Osteoblast (primary cell): Measurements from ENCODE around the gene ANKRD50. TPM values are rescaled to one million over a fixed set of nuclear protein-coding genes. Genes with fewer than 3 reads are reported as not detected.
A peak's percentile ranks its signal among the peaks of the same experiment; 100 is the strongest.

Source experiments
- DNase-seq: peaks from one replicate; pipeline ENCODE4 v3.0.0; 2011; ENCODE audit warnings: low spot score, mixed read lengths; ENCODE audit not compliant: insufficient read length; ENCODE audit errors: missing footprints
- H2AFZ ChIP-seq: 2 replicates; pipeline ENCODE4 v1.6.0; 2011; ENCODE audit warnings: mild to moderate bottlenecking, low read length
- H3K27ac ChIP-seq: 2 replicates; pipeline ENCODE4 v1.5.1; 2011; ENCODE audit warnings: mild to moderate bottlenecking, low read depth, low read length, moderate library complexity
- H3K27me3 ChIP-seq: 2 replicates; pipeline ENCODE4 v1.6.0; 2012; ENCODE audit warnings: mild to moderate bottlenecking, control low read depth, inconsistent platforms, low read length, moderate library complexity; ENCODE audit not compliant: insufficient read depth
- H3K36me3 ChIP-seq: 2 replicates; pipeline ENCODE4 v1.5.1; 2011; ENCODE audit warnings: mild to moderate bottlenecking, low read length, control low read depth, moderate library complexity; ENCODE audit not compliant: insufficient read depth
- H3K4me1 ChIP-seq: 2 replicates; pipeline ENCODE4 v1.5.1; 2011; ENCODE audit warnings: mild to moderate bottlenecking, low read length, control low read depth, moderate library complexity; ENCODE audit not compliant: insufficient read depth
- H3K4me2 ChIP-seq: 2 replicates; pipeline ENCODE4 v1.6.0; 2011; ENCODE audit warnings: mild to moderate bottlenecking, low read length; ENCODE audit not compliant: insufficient read depth
- H3K4me3 ChIP-seq: fragments of 200-600 bp; sonication (generic); 3 replicates; pipeline ENCODE4 v1.5.1; 2012; ENCODE audit warnings: mild to moderate bottlenecking, low read length, inconsistent platforms; ENCODE audit not compliant: insufficient read depth
- H3K79me2 ChIP-seq: 2 replicates; pipeline ENCODE4 v1.6.0; 2012; ENCODE audit warnings: mild to moderate bottlenecking, low read length, control low read depth, inconsistent platforms; ENCODE audit not compliant: insufficient read depth
- H3K9me3 ChIP-seq: 2 replicates; pipeline ENCODE4 v1.5.1; 2011; ENCODE audit warnings: low read depth, low read length, control low read depth
- H4K20me1 ChIP-seq: 2 replicates; pipeline ENCODE4 v1.6.0; 2012; ENCODE audit warnings: mild to moderate bottlenecking, low read length, control low read depth; ENCODE audit not compliant: insufficient read depth
- total RNA-seq: library from RNA; depleted of rRNA; stranded (reverse); fragments of >200 nt; gene quantifications from 2 replicates; pipeline ENCODE4 v1.2.3, GENCODE V29; 2012
- TF ChIP-seq, protein P1 (sequence below): IDR thresholded peaks from 2 replicates; pipeline ENCODE4 v1.5.1; 2011; ENCODE audit warnings: mild to moderate bottlenecking, low read depth, low read length, moderate library complexity; ENCODE audit errors: extremely low read depth

Gene ANKRD50
- total RNA-seq, 1 donor: 27.5 TPM

DNA sequence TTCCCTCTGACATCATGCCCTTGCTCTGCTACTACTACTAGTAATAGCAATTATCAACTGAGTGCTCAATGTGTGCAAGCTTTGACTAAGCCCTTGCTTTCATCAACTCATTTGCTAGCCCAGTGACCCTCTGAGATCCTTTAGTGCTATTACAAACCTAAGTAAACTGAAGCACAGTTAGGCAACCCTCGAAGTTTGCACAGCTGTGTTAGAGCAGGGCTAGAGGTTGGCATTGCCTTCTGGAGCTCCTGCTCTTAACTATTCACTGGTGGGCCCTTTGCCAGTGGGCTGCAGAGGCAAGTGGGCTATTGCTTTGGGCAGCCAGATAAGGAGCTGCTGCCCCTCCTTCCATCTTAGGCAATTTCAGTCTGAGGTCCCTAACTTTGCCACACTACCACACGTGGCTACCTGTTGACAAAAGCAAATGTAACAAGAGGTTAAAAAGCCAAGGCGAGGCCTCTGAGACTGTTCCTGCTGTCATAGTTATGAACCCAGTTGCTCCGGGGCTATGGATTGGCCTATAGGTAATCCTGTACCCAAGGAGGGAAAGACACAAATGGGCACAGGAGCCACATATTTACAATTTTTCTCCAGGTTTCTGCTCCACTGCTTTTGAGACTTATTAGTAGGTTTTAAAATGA, 41.5 kb upstream of the ANKRD50 start:
- no peak for DNase-seq
- H3K4me2 ChIP-seq: peak overlapping the region; percentile 15

DNA sequence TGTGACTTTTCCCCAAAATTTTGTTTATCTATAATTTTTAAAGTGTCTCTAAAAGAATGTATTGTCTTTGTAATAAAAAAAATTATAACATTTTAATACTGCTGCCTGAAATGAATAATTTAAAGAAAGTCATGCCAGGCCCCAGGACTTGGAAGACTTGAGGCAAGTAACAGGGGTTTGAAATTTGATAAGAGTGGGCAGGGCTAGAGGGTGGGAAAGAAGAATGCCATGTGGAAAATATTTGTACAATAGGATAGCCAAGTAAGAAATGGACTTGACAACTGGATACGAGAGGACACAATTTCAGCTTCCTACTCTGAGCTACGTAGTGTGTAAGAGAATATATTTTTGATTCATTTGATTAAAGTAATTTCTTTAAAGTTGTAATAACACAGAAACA, 36.9 kb upstream of the ANKRD50 start:
- Histone ChIP-seq H3K9me3 (no peaks in the 10 kb centered on the region), H2AFZ (no peak overlapping the region), H3K4me2 (no peak overlapping the region), H3K4me3 (no peak overlapping the region), H3K79me2 (no peaks in the 10 kb centered on the region), H3K27me3 (no peaks in the 10 kb centered on the region), H4K20me1 (no peaks in the 10 kb centered on the region), H3K4me1 (peaks cover 6% of the 10 kb centered on the region), H3K27ac (no peak overlapping the region), H3K36me3 (no peaks in the 10 kb centered on the region)
- TF ChIP-seq, protein P1, sequence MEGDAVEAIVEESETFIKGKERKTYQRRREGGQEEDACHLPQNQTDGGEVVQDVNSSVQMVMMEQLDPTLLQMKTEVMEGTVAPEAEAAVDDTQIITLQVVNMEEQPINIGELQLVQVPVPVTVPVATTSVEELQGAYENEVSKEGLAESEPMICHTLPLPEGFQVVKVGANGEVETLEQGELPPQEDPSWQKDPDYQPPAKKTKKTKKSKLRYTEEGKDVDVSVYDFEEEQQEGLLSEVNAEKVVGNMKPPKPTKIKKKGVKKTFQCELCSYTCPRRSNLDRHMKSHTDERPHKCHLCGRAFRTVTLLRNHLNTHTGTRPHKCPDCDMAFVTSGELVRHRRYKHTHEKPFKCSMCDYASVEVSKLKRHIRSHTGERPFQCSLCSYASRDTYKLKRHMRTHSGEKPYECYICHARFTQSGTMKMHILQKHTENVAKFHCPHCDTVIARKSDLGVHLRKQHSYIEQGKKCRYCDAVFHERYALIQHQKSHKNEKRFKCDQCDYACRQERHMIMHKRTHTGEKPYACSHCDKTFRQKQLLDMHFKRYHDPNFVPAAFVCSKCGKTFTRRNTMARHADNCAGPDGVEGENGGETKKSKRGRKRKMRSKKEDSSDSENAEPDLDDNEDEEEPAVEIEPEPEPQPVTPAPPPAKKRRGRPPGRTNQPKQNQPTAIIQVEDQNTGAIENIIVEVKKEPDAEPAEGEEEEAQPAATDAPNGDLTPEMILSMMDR: no peak
- DNase-seq: no peak

More for the DNA sequence above, 41.5 kb upstream of the ANKRD50 start:
- TF ChIP-seq, protein P1: no peak
- Histone ChIP-seq H4K20me1 (no peaks in the 10 kb centered on the region), H3K9me3 (no peaks in the 10 kb centered on the region), H3K27me3 (no peaks in the 10 kb centered on the region), H3K79me2 (no peaks in the 10 kb centered on the region), H3K4me1 (peaks cover 6% of the 10 kb centered on the region), H3K36me3 (no peaks in the 10 kb centered on the region), H3K4me3 (no peak overlapping the region), H2AFZ (peak overlapping the region; percentile 13), H3K27ac (peak overlapping the region; percentile 7)

DNA sequence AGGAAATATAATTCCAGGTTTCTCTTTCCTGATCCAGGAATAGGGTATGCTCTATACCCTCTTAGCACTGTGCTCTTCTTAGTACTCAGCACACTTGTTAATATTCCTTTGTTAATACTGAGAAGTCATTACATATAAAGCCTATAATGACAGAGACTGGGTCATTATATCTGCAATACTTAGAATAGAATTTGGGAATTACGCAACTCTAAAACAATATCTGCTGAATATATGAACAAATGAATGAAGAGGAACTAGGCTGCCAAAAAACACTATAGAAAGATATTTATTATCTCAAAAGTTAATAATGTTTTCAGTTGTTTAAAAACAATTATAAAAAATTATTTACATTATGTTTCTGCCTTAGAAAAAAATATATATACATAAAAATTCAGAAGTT, 36.4 kb upstream of the ANKRD50 start:
- H3K27me3 ChIP-seq: no peaks in the 10 kb centered on the region
- no peak overlapping the region for H3K4me3 ChIP-seq
- TF ChIP-seq, protein P1: no peak
- no peaks in the 10 kb centered on the region for H3K79me2 ChIP-seq
- H3K9me3 ChIP-seq: no peaks in the 10 kb centered on the region
- H3K36me3 ChIP-seq: no peaks in the 10 kb centered on the region
- no peak overlapping the region for H3K4me2 ChIP-seq
- H3K4me1 ChIP-seq: peaks cover 2% of the 10 kb centered on the region
- H4K20me1 ChIP-seq: no peaks in the 10 kb centered on the region
- no peak overlapping the region for H2AFZ ChIP-seq
- H3K27ac ChIP-seq: no peak overlapping the region
- no peak for DNase-seq

GRCh38 chr4:124745985-124746801, 33.7 kb upstream of the ANKRD50 start:
- peak overlapping the region; percentile 14 for H3K4me3 ChIP-seq
- no peaks in the 10 kb centered on the region for H3K4me1 ChIP-seq
- no peaks in the 10 kb centered on the region for H3K27me3 ChIP-seq
- TF ChIP-seq, protein P1: no peak
- H3K27ac ChIP-seq: peak overlapping the region; percentile 2
- H4K20me1 ChIP-seq: no peaks in the 10 kb centered on the region
- H2AFZ ChIP-seq: peak overlapping the region; percentile 49
- no peak for DNase-seq
- no peaks in the 10 kb centered on the region for H3K79me2 ChIP-seq
- no peaks in the 10 kb centered on the region for H3K36me3 ChIP-seq
- peak overlapping the region; percentile 60 for H3K4me2 ChIP-seq
- H3K9me3 ChIP-seq: no peaks in the 10 kb centered on the region
